Measurements from ENCODE around the gene RFTN1. TPM values are rescaled to one million over a fixed set of nuclear protein-coding genes. Genes with fewer than 3 reads are reported as not detected.

The RFTN1 gene
- total and polyA plus RNA-seq, 2 donors (not counting 3 experiments of a cell fraction or from before 2014, with no cell fraction given): 40.3 to 43.3 TPM

- Histone ChIP-seq H3K79me2 (ENCODE audit: control insufficient read depth, insufficient read depth, low read length) (no peaks in the 10 kb centered on the region), H3K4me1 (ENCODE audit: control insufficient read depth, extremely low read depth, insufficient read depth, low read length) (peaks cover 4% of the 10 kb centered on the region), H3K9ac (replicated peaks; ENCODE audit: extremely low read depth, insufficient read depth, low read length) (no peak overlapping the region), H4K20me1 (replicated peaks; ENCODE audit: control insufficient read depth, extremely low read depth, insufficient read depth, low read length) (no peaks in the 10 kb centered on the region), H3K9me1 (replicated peaks; ENCODE audit: control insufficient read depth, extremely low read depth, insufficient read depth, low read length) (no peaks in the 10 kb centered on the region), H2AFZ (ENCODE audit: low read depth, low read length) (no peak overlapping the region), H3K4me3 (replicated peaks in 1 of 3; ENCODE audit: insufficient read depth in 1 of 3, low read depth in 1 of 3, low read length in 3 of 3) (no peak overlapping the region), H3K4me2 (ENCODE audit: insufficient read depth, low read length) (no peak overlapping the region), H3K27ac (ENCODE audit: insufficient read depth, low read depth, low read length) (no peak overlapping the region), H3K9me3 (replicated peaks; ENCODE audit: control insufficient read depth, insufficient read depth, low read length) (no peaks in the 10 kb centered on the region), H3K27me3 (ENCODE audit: control insufficient read depth in 2 of 2, insufficient read depth in 2 of 2, low read length in 2 of 2) (peaks cover 4 to 8% of the 10 kb centered on the region in 2 experiments), H3K36me3 (ENCODE audit: control insufficient read depth in 2 of 2, extremely low read depth in 1 of 2, insufficient read depth in 2 of 2, low read length in 2 of 2) (no peaks in the 10 kb centered on the region)
- TF ChIP-seq GATA2 (IDR thresholded peaks at IDR 0.05; ENCODE audit: insufficient read depth, insufficient read length, low read depth, low read length) (no peak), MYC (IDR thresholded peaks at IDR 0.05; ENCODE audit: low read depth, low read length) (no peak), EZH2 (IDR thresholded peaks at IDR 0.05; ENCODE audit: borderline replicate concordance, low read depth, low read length, severe bottlenecking) (no peak), MAX (IDR thresholded peaks at IDR 0.05; ENCODE audit: insufficient read depth, insufficient read length) (no peak), POLR2AphosphoS5 (IDR thresholded peaks at IDR 0.05; ENCODE audit: insufficient read depth, low read depth, low read length) (no peak), FOS (IDR thresholded peaks at IDR 0.05; ENCODE audit: borderline replicate concordance, insufficient read depth, low read length) (no peak), JUN (IDR thresholded peaks at IDR 0.05; ENCODE audit: borderline replicate concordance, insufficient read depth, insufficient read length, low read depth) (no peak), CTCF (IDR thresholded peaks at IDR 0.05; ENCODE audit: extremely low read depth in 1 of 2, insufficient read depth in 1 of 2, low read depth in 1 of 2, low read length in 2 of 2) (no peak), POLR2A (IDR thresholded peaks at IDR 0.05; ENCODE audit: low read depth, low read length) (no peak)
- DNase-seq (ENCODE audit: low read depth, low spot score): no peak
- intact Hi-C loops (cut with micrococcal nuclease): no loop called here
- no TSS peak for BruUV-seq (replicated peaks)
- dilution Hi-C loops (cut with MboI; ENCODE audit: extremely low pct_ligation_motif_present, low sequenced_read_pairs): no loop called here
- no peak for FAIRE-seq
- POLR2A ChIA-PET: no interaction called here
- CTCF ChIA-PET: interaction anchor here (2.8 kb wide), 1 partner anchor 230 kb away, joined by 10 read pairs; no protein-coding TSS in a partner anchor
Observed at GRCh38 chr3:16520241-16520969, 6.9 kb upstream of the RFTN1 start.
